Spinal cord (tissue), 10 donors: ENCODE data around the gene CST4. TPM values are rescaled to one million over a fixed set of nuclear protein-coding genes. Genes with fewer than 3 reads are reported as not detected.

ENCODE experiments used
- DNase-seq, 6 donors: peaks; one replicate each; pipeline versions ENCODE4 v3.0.0 to v3.0.0-alpha.2; 2013 to 2015; ENCODE audit warnings: low spot score in 6 of 6, low read depth in 4 of 6
- H3K27ac ChIP-seq: one replicate; pipeline ENCODE4 v1.5.1; 2013; ENCODE audit warnings: low read depth, low read length, control low read depth
- H3K27me3 ChIP-seq: one replicate; pipeline ENCODE4 v1.6.1; 2013; ENCODE audit warnings: low read length; ENCODE audit not compliant: control insufficient read depth, insufficient read depth
- H3K36me3 ChIP-seq: one replicate; pipeline ENCODE4 v1.6.1; 2013; ENCODE audit warnings: low read length; ENCODE audit not compliant: control insufficient read depth, insufficient read depth
- H3K4me1 ChIP-seq: one replicate; pipeline ENCODE4 v1.6.1; 2013; ENCODE audit warnings: low read length; ENCODE audit not compliant: control insufficient read depth, insufficient read depth
- H3K4me3 ChIP-seq: one replicate; pipeline ENCODE4 v1.5.1; 2013; ENCODE audit warnings: low read depth, low read length, control low read depth
- H3K9me3 ChIP-seq: one replicate; pipeline ENCODE4 v1.6.1; 2013; ENCODE audit warnings: low read length; ENCODE audit not compliant: control insufficient read depth, insufficient read depth
- WGBS: methylation state at CpG from one replicate; pipeline ENCODE4 v1.1.5; 2013; ENCODE audit warnings: missing lambda C conversion rate; ENCODE audit not compliant: insufficient coverage; 5-methylcytosine and 5-hydroxymethylcytosine counted together
- polyA plus RNA-seq, 2 donors: library from polyadenylated mRNA; unstranded; fragments of 120-200 nt; gene quantifications; one replicate each; pipeline ENCODE4 v1.2.1, GENCODE V29; 2013; ENCODE audit not compliant: insufficient read length in 2 of 2
- total RNA-seq, 2 donors: library from RNA; depleted of rRNA in 1 of 2; stranded (reverse); fragments of 120-200 nt in 1 of 2; fragments of >200 nt in 1 of 2; gene quantifications; one replicate each; pipeline versions ENCODE4 v1.2.3 to v1.2.4, GENCODE V29; 2013 to 2014
- donor health status: healthy.

The CST4 gene
- total and polyA plus RNA-seq, 4 donors: not detected

- no peak overlapping the region for H3K4me3 ChIP-seq
- no peaks in the 10 kb centered on the region for H3K4me1 ChIP-seq
- no peak for DNase-seq
- H3K27ac ChIP-seq: no peak overlapping the region
- WGBS: 83% methylated on average over 1 of the region's 1 CpG
- no peaks in the 10 kb centered on the region for H3K27me3 ChIP-seq
- H3K36me3 ChIP-seq: no peaks in the 10 kb centered on the region
- peaks cover 1% of the 10 kb centered on the region for H3K9me3 ChIP-seq
These were observed 15.6 kb downstream of the CST4 start for GRCh38 chr20:23673209-23673608.

DNA sequence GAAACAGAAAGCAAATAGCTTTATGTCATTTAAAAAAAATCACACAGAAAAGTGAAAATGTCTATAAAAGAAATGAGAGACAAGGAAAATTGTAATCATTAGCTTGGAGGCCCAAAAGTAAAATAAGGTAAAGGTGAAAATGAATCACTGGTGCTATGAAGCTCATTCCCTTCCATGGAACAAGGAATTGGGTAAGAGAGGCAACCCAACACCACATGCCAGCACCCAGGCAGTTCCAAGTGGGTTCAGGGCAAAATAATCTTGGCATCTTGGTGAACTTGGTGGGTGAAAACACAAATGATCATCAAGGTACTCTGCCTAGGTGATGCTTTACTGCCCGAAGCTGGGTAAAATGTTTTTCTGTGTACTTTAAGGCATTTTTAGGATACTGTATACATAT is 16.7 kb downstream of the CST4 start:
- DNase-seq: no peak
- no peak overlapping the region for H3K27ac ChIP-seq
- no peaks in the 10 kb centered on the region for H3K27me3 ChIP-seq
- H3K4me1 ChIP-seq: no peaks in the 10 kb centered on the region
- no peak overlapping the region for H3K4me3 ChIP-seq
- H3K9me3 ChIP-seq: peaks cover 1% of the 10 kb centered on the region
- WGBS: no CpG with 5 or more reads among the region's 1 CpG
- no peaks in the 10 kb centered on the region for H3K36me3 ChIP-seq

- Histone ChIP-seq H3K4me3 (no peak overlapping the region), H3K36me3 (no peaks in the 10 kb centered on the region), H3K27me3 (no peaks in the 10 kb centered on the region), H3K9me3 (peaks cover 1% of the 10 kb centered on the region), H3K4me1 (no peaks in the 10 kb centered on the region), H3K27ac (no peak overlapping the region)
- whole genome bisulfite sequencing: 71% methylated on average over 3 of the region's 3 CpGs
- DNase-seq: no peak
These were observed 17.4 kb downstream of the CST4 start for GRCh38 chr20:23671479-23671878.

- 83% methylated on average over 1 of the region's 1 CpG for WGBS
- DNase-seq: no peak
These were observed 18.5 kb downstream of the CST4 start for GRCh38 chr20:23670361-23670760.

DNA sequence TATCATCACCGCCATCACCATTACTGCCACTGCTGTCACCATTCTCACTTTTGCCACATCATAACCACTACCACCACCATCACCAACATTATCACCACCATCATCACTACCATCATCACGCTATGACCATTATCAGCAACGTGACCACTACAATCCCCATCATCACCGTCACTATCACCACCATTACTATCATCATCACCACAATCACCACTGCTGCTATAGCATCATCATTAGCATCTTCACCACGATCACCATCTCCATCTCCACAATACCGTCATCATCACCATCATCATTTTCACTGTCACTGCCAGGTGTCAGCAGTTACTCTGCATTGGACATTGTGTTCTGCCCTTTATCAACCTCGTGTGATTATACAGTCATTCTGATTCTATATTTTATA is 19.0 kb downstream of the CST4 start:
- Histone ChIP-seq H3K36me3 (no peaks in the 10 kb centered on the region), H3K27me3 (no peaks in the 10 kb centered on the region), H3K4me3 (no peak overlapping the region), H3K27ac (no peak overlapping the region), H3K9me3 (peaks cover 1% of the 10 kb centered on the region), H3K4me1 (no peaks in the 10 kb centered on the region)
- 93% methylated on average over 6 of the region's 7 CpGs for WGBS
- no peak for DNase-seq

More at GRCh38 chr20:23670361-23670760, 18.5 kb downstream of the CST4 start:
- Histone ChIP-seq H3K4me3 (no peak overlapping the region), H3K9me3 (peaks cover 1% of the 10 kb centered on the region), H3K36me3 (no peaks in the 10 kb centered on the region), H3K4me1 (no peaks in the 10 kb centered on the region), H3K27me3 (no peaks in the 10 kb centered on the region), H3K27ac (no peak overlapping the region)

DNA sequence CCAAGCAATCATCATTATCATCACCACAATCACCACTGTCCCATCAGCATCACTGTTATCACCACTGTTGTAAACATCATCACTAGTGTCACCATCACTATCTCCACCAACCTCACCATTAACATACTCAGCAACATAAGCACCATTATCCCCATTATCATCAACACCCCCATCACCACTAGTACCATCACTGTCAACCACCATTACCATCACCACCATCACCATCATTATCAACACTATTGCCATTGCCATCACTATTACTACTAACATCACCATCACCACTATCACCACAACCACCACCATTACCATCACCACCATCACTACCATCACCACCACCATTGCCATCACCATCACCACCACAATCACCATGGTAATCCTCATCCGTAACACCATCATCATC is 19.5 kb downstream of the CST4 start:
- no peaks in the 10 kb centered on the region for H3K27me3 ChIP-seq
- 100% methylated on average over 1 of the region's 1 CpG for WGBS
- no peaks in the 10 kb centered on the region for H3K36me3 ChIP-seq
- H3K4me1 ChIP-seq: no peaks in the 10 kb centered on the region
- no peak overlapping the region for H3K27ac ChIP-seq
- no peak overlapping the region for H3K4me3 ChIP-seq
- no peak for DNase-seq
- peaks cover 1% of the 10 kb centered on the region for H3K9me3 ChIP-seq

- peak in 4 of 6 donors; percentile 22 to 64 (median 48) for DNase-seq
- WGBS: 0% methylated on average over 3 of the region's 4 CpGs
- Histone ChIP-seq H3K4me3 (no peak overlapping the region), H3K4me1 (no peaks in the 10 kb centered on the region), H3K9me3 (peaks cover 1% of the 10 kb centered on the region), H3K27ac (no peak overlapping the region), H3K27me3 (no peaks in the 10 kb centered on the region), H3K36me3 (no peaks in the 10 kb centered on the region)
These were observed 20.3 kb downstream of the CST4 start for GRCh38 chr20:23668477-23668951.

DNA sequence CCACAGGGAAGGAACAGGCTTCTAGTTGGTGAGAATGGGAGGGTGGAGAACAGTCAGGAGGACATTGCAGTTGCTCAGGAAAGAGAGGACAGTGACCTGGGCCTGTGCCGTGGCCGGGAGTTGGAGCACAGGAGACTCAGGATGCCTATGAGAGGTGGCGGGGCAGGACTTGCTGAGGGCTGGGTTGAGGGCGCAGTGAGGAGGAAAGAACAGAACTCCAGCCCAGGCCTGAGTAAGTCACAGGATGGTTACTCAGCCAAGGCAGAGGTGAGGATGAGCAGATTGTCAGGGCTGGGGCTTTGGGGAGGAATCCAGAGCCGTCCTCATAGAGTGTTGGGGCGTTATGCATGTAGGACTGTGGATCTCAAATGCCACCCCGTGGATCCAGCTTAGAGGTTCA is 21.2 kb downstream of the CST4 start:
- Histone ChIP-seq H3K4me3 (no peak overlapping the region), H3K36me3 (no peaks in the 10 kb centered on the region), H3K27ac (no peak overlapping the region), H3K4me1 (no peaks in the 10 kb centered on the region), H3K27me3 (no peaks in the 10 kb centered on the region), H3K9me3 (no peaks in the 10 kb centered on the region)
- 85% methylated on average over 7 of the region's 7 CpGs for WGBS
- no peak for DNase-seq

GRCh38 chr20:23666698-23667097 is 22.1 kb downstream of the CST4 start:
- Histone ChIP-seq H3K27me3 (no peaks in the 10 kb centered on the region), H3K27ac (no peak overlapping the region), H3K4me3 (no peak overlapping the region), H3K4me1 (no peaks in the 10 kb centered on the region), H3K36me3 (no peaks in the 10 kb centered on the region), H3K9me3 (no peaks in the 10 kb centered on the region)
- no peak for DNase-seq
- WGBS: 63% methylated on average over 1 of the region's 3 CpGs

- Histone ChIP-seq H3K4me3 (no peak overlapping the region), H3K9me3 (no peaks in the 10 kb centered on the region), H3K27me3 (no peaks in the 10 kb centered on the region), H3K4me1 (no peaks in the 10 kb centered on the region), H3K27ac (no peak overlapping the region), H3K36me3 (no peaks in the 10 kb centered on the region)
- DNase-seq: no peak
- WGBS: 79% methylated on average over 3 of the region's 4 CpGs
These were observed 22.6 kb downstream of the CST4 start for GRCh38 chr20:23666189-23666588.
